Peyer's patch (tissue), 4 donors: ENCODE results near the gene KIF3B. TPM values are rescaled to one million over a fixed set of nuclear protein-coding genes. Genes with fewer than 3 reads are reported as not detected.
A peak's percentile ranks its signal among the peaks of the same experiment; 100 is the strongest.

Source experiments
- DNase-seq, 3 donors: peaks; one replicate each; pipeline ENCODE4 v3.0.0-alpha.2; 2017 to 2019
- H3K27ac ChIP-seq, 4 donors: fragments of 200-600 bp; sonication (generic); one replicate each; pipeline ENCODE4 v1.5.1; 2016 to 2019
- H3K27me3 ChIP-seq, 2 donors: fragments of 200-600 bp; sonication (generic); one replicate each; pipeline ENCODE4 v1.5.1; 2019
- H3K36me3 ChIP-seq, 3 donors: fragments of 200-600 bp; sonication (generic); one replicate each; pipeline ENCODE4 v1.5.1; 2016 to 2019
- H3K4me1 ChIP-seq, 4 donors: fragments of 200-600 bp; sonication (generic); one replicate each; pipeline ENCODE4 v1.5.1; 2016 to 2019
- H3K4me3 ChIP-seq, 4 donors: fragments of 200-600 bp; sonication (generic); 1 replicate in 3 of 4; 2 replicates in 1 of 4; pipeline ENCODE4 v1.5.1; 2016 to 2019; ENCODE audit warnings: mild to moderate bottlenecking in 1 of 4
- H3K9me3 ChIP-seq, 4 donors: fragments of 200-600 bp; sonication (generic); one replicate each; pipeline ENCODE4 v1.5.1; 2016 to 2019; ENCODE audit warnings: mild to moderate bottlenecking in 1 of 4
- POLR2A ChIP-seq, 2 donors: fragments of 450-650 bp; IDR thresholded peaks; one replicate each; pipeline ENCODE4 v1.5.1; 2017; ENCODE audit warnings: antibody characterized with exemption in 2 of 2, mild to moderate bottlenecking in 2 of 2, moderate library complexity in 2 of 2
- total RNA-seq, 4 donors: library from RNA; depleted of rRNA; stranded (reverse); fragments of >200 nt; gene quantifications; one replicate each; pipeline ENCODE4 v1.1.0, GENCODE V29; 2016
- TF ChIP-seq, protein P1 (sequence below), 6 experiments: fragments of 450-650 bp in 4 of 6; fragments of 200-600 bp in 2 of 6; sonication (generic) in 1 of 6; IDR thresholded peaks; one replicate each; pipeline ENCODE4 v1.5.1; 2017 to 2019; ENCODE audit warnings: antibody characterized with exemption in 6 of 6, mild to moderate bottlenecking in 3 of 6, moderate library complexity in 1 of 6

The KIF3B gene
- total RNA-seq, 4 donors from 2014 or later: 42.1 to 77.6 (median 57.7) TPM

DNA sequence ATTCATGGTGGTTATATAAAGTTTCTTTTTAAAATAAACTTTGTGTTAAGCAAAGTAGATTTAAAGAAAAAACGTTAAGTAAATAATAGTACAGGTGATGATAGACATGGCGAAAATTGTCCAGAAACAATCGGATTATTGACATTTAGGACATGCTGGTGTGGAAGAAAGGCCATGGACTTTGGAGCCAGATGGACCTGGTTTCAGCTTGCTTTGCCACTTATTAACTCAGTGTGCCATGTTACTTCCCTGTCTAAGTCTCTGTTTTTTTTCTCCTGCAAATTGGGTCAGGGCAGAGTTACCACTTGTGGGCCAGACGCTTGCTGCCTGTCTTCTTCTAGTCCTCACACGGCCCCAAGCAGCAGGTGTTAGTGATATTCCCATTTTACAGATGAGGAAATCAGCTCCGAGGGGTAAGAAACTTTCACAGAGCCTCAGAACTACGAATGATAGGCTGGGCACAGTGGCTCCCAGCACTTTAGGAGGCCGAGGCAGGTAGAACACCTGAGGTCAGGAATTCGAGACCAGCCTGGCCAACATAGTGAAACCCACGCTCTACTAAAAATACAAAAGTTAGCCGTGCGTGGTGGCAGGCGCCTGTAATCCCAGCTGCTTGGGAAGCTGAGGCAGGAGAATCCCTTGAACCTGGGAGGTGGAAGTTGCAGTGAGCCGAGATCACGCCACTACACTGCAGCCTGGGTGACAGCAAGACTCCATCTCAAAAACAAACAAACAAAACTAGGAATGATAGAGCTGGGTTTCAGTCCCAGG is 12.4 kb downstream of the KIF3B start:
- Histone ChIP-seq H3K36me3 (no peaks in the 10 kb centered on the region), H3K9me3 (no peaks in the 10 kb centered on the region), H3K4me1 (peaks cover 6 to 17% (median 9%) of the 10 kb centered on the region in 4 donors), H3K27ac (peak overlapping the region in 3 of 4 donors; percentile 29 to 82 (median 65)), H3K4me3 (peak overlapping the region in 1 of 4 donors; percentile 12), H3K27me3 (no peaks in the 10 kb centered on the region)
- DNase-seq: peak in 2 of 3 donors; percentile 56 to 75
- no peak for TF ChIP-seq POLR2A (IDR thresholded peaks at IDR 0.05)
- TF ChIP-seq, protein P1, sequence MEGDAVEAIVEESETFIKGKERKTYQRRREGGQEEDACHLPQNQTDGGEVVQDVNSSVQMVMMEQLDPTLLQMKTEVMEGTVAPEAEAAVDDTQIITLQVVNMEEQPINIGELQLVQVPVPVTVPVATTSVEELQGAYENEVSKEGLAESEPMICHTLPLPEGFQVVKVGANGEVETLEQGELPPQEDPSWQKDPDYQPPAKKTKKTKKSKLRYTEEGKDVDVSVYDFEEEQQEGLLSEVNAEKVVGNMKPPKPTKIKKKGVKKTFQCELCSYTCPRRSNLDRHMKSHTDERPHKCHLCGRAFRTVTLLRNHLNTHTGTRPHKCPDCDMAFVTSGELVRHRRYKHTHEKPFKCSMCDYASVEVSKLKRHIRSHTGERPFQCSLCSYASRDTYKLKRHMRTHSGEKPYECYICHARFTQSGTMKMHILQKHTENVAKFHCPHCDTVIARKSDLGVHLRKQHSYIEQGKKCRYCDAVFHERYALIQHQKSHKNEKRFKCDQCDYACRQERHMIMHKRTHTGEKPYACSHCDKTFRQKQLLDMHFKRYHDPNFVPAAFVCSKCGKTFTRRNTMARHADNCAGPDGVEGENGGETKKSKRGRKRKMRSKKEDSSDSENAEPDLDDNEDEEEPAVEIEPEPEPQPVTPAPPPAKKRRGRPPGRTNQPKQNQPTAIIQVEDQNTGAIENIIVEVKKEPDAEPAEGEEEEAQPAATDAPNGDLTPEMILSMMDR (IDR thresholded peaks at IDR 0.05): no peak

DNA sequence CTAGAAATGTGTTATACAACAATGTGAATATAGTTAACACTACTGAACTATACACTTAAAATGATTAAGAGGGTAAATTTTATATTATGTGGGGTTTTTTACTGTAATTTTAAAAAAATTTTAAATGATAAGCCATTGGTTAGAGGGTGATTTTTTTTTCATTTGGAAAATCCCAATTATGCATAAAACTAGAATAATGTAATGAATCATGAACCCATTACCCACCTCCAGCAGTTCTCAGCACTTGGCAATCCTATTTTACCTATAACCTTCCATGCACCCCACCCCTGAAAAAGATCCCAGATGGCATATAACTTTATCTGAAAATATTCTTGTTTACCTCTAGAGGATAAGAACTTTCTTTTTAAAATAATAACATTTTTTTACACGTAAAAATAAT is 13.7 kb downstream of the KIF3B start:
- Histone ChIP-seq H3K4me1 (peaks cover 0 to 9% (median 3%) of the 10 kb centered on the region in 4 donors), H3K27me3 (no peaks in the 10 kb centered on the region), H3K27ac (no peak overlapping the region), H3K36me3 (no peaks in the 10 kb centered on the region), H3K4me3 (no peak overlapping the region), H3K9me3 (no peaks in the 10 kb centered on the region)
- TF ChIP-seq POLR2A (IDR thresholded peaks at IDR 0.05): no peak
- TF ChIP-seq, protein P1 (IDR thresholded peaks at IDR 0.05): no peak
- DNase-seq: no peak

DNA sequence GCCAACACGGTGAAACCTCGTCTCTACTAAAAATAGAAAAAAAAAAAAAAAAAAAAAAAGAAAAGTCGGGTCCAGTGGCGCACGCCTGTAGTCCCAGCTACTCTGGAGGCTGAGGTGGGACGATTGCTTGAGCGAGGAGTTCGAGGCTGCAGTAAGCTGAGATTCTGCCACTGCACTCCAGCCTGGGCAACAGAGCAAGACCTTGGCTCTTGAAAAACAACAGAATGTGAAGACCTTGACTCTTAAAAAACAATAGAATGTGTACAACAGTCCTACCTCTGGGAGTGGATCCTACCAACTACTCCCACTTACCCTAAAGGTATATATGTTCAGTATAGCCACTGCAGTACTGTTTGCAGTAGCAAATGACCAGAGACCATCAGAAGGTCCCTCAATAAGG is 15.1 kb downstream of the KIF3B start:
- TF ChIP-seq, protein P1 (IDR thresholded peaks at IDR 0.05): no peak
- no peak for TF ChIP-seq POLR2A (IDR thresholded peaks at IDR 0.05)
- Histone ChIP-seq H3K4me3 (no peak overlapping the region), H3K36me3 (no peaks in the 10 kb centered on the region), H3K27ac (no peak overlapping the region), H3K4me1 (peaks cover 0 to 9% (median 3%) of the 10 kb centered on the region in 4 donors), H3K9me3 (no peaks in the 10 kb centered on the region), H3K27me3 (no peaks in the 10 kb centered on the region)
- no peak for DNase-seq

DNA sequence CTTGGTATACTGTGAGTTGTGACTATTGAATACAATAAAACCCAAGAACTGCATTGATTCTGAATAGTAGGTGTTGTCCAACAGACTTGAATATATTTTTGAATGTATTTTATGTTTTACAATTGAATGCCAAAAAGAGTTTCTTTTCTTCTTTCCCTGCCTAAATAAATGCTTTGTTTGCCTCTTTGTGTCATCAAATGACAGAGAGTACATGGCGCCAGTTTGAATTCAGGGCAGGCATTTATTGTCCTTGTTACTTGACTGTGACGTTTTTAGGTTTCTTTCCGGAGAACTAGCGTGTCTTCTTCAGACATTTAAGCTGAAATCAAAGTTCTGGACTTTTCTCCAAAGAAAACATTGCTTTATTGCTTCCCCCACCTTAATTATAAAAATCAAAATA is 16.6 kb downstream of the KIF3B start:
- H3K27me3 ChIP-seq: no peaks in the 10 kb centered on the region
- TF ChIP-seq, protein P1 (IDR thresholded peaks at IDR 0.05): no peak
- no peak for TF ChIP-seq POLR2A (IDR thresholded peaks at IDR 0.05)
- no peak for DNase-seq
- H3K27ac ChIP-seq: no peak overlapping the region
- H3K9me3 ChIP-seq: no peaks in the 10 kb centered on the region
- H3K4me3 ChIP-seq: no peak overlapping the region
- H3K36me3 ChIP-seq: no peaks in the 10 kb centered on the region
- peaks cover 0 to 6% (median 2%) of the 10 kb centered on the region in 4 donors for H3K4me1 ChIP-seq

DNA sequence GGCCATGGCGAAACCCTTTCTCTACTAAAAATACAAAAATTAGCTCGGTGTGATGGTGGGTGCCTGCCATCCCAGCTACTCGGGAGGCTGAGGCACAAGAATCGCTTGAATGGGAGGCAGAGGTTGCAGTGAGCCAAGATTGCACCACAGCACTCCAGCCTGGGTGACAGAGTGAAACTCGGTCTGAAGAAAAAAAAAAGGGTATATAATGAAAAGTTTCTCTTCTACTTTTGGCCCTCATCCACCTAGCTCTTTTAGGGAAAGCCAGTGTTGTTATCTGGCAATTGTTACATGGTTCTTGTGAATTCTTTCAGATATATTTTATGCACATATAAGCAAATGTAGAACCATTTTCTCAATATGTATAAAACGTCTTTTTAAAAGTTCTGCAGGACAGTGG is 19.0 kb downstream of the KIF3B start:
- H3K4me1 ChIP-seq: peaks cover 0 to 3% (median 0%) of the 10 kb centered on the region in 4 donors
- no peak overlapping the region for H3K4me3 ChIP-seq
- H3K27me3 ChIP-seq: no peaks in the 10 kb centered on the region
- DNase-seq: no peak
- no peak overlapping the region for H3K27ac ChIP-seq
- H3K36me3 ChIP-seq: no peaks in the 10 kb centered on the region
- H3K9me3 ChIP-seq: no peaks in the 10 kb centered on the region
- no peak for TF ChIP-seq POLR2A (IDR thresholded peaks at IDR 0.05)
- TF ChIP-seq, protein P1 (IDR thresholded peaks at IDR 0.05): no peak
